ENCODE data around the gene GPC6.

The GPC6 gene

DNA sequence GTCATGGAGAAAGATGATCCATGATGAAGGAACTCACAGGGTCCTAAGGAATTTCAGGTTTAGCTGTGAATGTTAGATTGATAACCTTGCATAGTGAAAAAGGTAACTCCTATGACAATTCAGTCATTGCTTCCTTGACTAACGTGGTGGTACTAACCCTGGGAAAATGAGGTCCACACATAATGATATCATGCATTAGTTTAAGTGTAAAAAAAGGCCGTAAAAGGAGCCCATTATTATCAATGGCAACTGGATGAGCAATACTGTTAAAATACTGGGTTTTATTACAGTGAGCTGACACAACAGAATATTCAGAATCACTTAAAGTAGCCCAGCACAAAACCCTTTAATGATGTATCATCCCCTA is 737.5 kb downstream of the GPC6 start:
- H3K4me3 Mint-ChIP-seq, result no peak overlapping the region
- no peak overlapping the region for H3K27ac Mint-ChIP-seq
- H3K9me3 Mint-ChIP-seq, result no peaks in the 10 kb centered on the region
- peaks cover 2% of the 10 kb centered on the region for H3K27me3 Mint-ChIP-seq
- no peaks in the 10 kb centered on the region for H3K36me3 Mint-ChIP-seq (ENCODE audit: low read depth)
- DNase-seq, result no peak
- ATAC-seq, result no peak
- H3K4me1 Mint-ChIP-seq, result no peaks in the 10 kb centered on the region

DNA sequence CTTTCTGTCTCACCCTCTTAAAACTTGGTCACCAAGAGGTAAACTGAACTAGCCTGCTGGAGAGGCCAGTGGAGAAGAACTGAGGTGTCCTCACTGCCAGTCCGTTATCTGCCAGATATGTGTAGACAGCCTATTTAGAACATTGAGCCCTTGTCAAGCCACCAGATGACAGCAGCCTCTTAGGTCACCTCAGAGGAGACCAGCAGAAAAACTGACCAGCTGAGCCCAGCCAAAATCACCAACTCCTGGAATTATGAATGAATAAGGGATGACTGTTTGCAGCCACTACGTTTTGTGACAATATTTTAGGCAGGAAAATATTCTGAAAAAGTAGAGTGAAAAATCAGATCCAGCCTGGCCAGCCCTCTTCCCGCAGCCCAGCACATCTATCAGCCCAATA is 739.0 kb downstream of the GPC6 start:
- H3K27me3 Mint-ChIP-seq, result peaks cover 2% of the 10 kb centered on the region
- no peak overlapping the region for H3K27ac Mint-ChIP-seq
- ATAC-seq (no peak), DNase-seq (no peak)
- H3K9me3 Mint-ChIP-seq, result no peaks in the 10 kb centered on the region
- no peaks in the 10 kb centered on the region for H3K36me3 Mint-ChIP-seq (ENCODE audit: low read depth)
- H3K4me3 Mint-ChIP-seq, result no peak overlapping the region
- H3K4me1 Mint-ChIP-seq, result no peaks in the 10 kb centered on the region

DNA sequence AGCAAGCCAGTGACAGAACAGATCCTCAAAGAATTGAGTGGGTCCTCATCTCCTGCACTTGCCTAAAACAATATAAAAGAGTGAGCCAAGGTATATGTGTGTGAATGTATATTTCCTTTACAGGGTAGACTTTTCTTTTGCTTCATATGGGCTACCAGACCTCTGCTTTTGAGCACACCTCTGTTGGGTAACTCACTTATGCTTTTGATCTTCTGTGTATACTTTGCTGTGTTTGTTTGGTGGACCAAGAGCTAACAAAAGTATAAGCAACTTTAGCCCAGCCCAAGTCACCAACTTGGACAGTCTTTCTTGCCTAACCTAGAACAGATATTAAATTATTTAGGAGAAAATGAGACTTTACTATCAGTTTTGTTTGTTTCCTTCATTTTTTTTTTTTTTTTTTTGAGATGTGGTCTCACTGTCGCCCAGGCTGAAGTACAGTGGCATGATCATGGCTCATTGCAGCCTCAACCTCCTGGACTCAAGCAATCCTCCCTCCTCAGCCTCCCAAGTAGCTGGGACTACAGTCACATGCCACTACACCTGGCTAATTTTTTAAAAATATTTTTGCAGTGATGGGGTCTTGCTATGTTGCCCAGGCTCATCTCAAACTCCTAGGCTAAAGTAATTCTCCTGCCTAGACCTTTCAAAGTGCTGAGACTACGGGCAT is 739.8 kb downstream of the GPC6 start:
- Mint-ChIP-seq H3K36me3 (ENCODE audit: low read depth) (no peaks in the 10 kb centered on the region), H3K27ac (no peak overlapping the region), H3K4me1 (no peaks in the 10 kb centered on the region), H3K9me3 (no peaks in the 10 kb centered on the region), H3K27me3 (peaks cover 2% of the 10 kb centered on the region), H3K4me3 (no peak overlapping the region)
- ATAC-seq, result no peak
- DNase-seq, result no peak

DNA sequence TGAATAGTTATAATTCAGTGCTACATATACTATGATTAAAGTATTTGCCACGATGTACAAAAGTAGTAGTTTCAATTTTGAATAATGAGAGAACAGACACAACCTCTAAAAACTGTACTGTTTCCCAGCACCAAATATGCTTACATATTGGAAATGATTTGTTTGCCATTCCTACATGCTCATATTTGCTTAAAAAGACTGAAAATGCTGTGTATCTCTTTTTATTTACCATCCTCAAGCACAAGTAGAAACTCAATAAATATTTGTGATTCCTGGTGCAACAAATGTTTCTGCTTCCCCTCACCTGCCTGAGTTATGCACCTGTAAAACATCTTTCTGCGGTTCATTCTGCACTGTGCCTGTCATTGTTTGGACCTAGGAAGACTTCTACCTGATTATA is 740.7 kb downstream of the GPC6 start:
- DNase-seq (no peak), ATAC-seq (no peak)
- Mint-ChIP-seq H3K27ac (no peak overlapping the region), H3K4me3 (no peak overlapping the region), H3K27me3 (peaks cover 2% of the 10 kb centered on the region), H3K36me3 (ENCODE audit: low read depth) (no peaks in the 10 kb centered on the region), H3K9me3 (no peaks in the 10 kb centered on the region), H3K4me1 (no peaks in the 10 kb centered on the region)

DNA sequence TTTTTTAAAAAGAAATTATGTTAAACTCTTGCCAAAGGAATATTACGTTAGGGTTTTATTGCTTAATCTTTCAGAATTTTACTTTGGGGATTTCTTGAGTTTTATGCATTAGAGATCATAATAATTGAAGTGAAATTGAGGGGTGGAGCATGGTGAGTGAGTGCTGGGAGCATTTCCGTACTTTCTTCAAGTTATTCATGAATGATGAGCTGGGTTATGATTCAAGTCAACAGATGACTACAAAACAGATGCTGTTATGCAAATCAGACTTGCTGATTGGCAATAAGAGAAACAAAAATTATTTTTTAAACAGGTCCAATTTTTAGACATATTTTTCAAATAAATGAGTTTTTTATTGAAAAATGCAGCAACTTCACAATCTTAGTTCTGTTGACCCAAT is 748.6 kb downstream of the GPC6 start:
- Mint-ChIP-seq H3K4me3 (no peak overlapping the region), H3K4me1 (no peaks in the 10 kb centered on the region), H3K27ac (no peak overlapping the region), H3K9me3 (no peaks in the 10 kb centered on the region), H3K27me3 (peaks cover 3% of the 10 kb centered on the region), H3K36me3 (ENCODE audit: low read depth) (no peaks in the 10 kb centered on the region)
- ATAC-seq (no peak), DNase-seq (no peak)

DNA sequence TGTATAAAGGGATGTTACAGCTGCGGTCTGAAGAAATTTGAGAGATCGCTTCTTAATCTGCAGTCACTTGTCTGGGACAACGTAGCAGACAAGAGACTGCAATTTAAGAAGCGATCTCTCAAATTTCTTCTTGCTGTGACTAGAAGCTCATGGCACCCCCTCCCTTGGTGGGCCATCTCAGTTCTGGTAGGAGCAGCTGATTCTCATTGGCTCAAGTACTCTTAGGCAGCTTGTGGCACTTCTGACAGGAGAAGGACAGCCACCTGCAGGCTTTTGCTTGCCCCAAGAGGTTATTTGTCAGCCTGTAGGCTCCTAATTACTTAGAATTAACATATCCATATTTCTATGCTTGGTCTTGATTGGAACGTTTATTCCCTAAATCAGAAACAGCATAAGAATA is 749.9 kb downstream of the GPC6 start:
- peaks cover 5% of the 10 kb centered on the region for H3K27me3 Mint-ChIP-seq
- H3K9me3 Mint-ChIP-seq, result no peaks in the 10 kb centered on the region
- ATAC-seq (no peak), DNase-seq (no peak)
- H3K4me3 Mint-ChIP-seq, result no peak overlapping the region
- no peaks in the 10 kb centered on the region for H3K36me3 Mint-ChIP-seq (ENCODE audit: low read depth)
- H3K27ac Mint-ChIP-seq, result no peak overlapping the region
- H3K4me1 Mint-ChIP-seq, result no peaks in the 10 kb centered on the region

DNA sequence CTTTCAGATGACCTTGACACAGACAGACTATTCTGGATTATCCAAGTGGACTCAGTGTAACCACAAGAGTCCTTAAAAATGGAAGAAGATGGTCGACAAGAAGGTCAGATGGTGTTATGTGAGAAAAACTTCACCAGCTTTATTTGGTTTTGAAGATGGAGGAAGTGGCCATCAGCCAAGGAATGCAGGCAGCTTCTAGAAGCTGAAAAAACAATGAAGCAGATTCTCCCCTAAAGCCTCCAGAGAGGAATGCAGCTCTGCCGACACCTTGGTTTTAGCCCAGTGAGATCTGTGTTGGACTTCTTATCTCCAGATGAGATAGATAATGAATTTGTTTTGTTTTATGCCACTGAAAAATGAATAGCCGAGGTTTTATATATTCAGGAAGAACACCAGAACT is 751.4 kb downstream of the GPC6 start:
- Mint-ChIP-seq H3K9me3 (no peaks in the 10 kb centered on the region), H3K36me3 (ENCODE audit: low read depth) (no peaks in the 10 kb centered on the region), H3K27ac (no peak overlapping the region)

DNA sequence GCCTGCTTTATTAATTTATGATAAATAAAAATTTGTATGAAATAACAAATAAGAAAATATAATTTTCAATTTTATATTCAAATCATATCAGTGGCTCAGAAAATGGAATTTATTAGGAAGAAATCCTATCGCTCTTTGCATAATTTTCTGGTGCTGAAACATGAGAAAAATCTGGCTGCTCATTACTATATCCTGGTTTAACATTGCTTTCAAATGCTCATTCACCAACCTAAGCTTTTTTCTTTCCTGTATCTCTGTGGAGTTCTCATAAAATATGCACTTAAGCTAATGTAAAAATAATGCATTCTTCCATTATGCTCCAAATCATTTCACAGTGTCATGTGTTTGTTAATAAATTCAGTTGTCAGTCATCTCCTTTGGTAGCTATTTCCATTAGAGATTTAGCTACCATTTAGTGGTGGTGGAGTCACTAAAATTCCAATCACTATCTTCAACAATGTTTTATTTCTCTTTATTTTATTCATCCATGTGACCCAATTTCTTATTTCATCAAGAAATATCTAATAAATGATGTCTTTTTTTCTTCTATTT is 754.9 kb downstream of the GPC6 start:
- DNase-seq (no peak), ATAC-seq (no peak)
- no peaks in the 10 kb centered on the region for H3K9me3 Mint-ChIP-seq
- no peaks in the 10 kb centered on the region for H3K36me3 Mint-ChIP-seq (ENCODE audit: low read depth)
- no peak overlapping the region for H3K27ac Mint-ChIP-seq
- peaks cover 8% of the 10 kb centered on the region for H3K27me3 Mint-ChIP-seq
- H3K4me1 Mint-ChIP-seq, result no peaks in the 10 kb centered on the region
- no peak overlapping the region for H3K4me3 Mint-ChIP-seq

More for the DNA sequence above, 751.4 kb downstream of the GPC6 start:
- H3K4me3 Mint-ChIP-seq, result no peak overlapping the region
- DNase-seq, result no peak
- ATAC-seq, result no peak
- H3K4me1 Mint-ChIP-seq, result no peaks in the 10 kb centered on the region
- peaks cover 8% of the 10 kb centered on the region for H3K27me3 Mint-ChIP-seq

DNA sequence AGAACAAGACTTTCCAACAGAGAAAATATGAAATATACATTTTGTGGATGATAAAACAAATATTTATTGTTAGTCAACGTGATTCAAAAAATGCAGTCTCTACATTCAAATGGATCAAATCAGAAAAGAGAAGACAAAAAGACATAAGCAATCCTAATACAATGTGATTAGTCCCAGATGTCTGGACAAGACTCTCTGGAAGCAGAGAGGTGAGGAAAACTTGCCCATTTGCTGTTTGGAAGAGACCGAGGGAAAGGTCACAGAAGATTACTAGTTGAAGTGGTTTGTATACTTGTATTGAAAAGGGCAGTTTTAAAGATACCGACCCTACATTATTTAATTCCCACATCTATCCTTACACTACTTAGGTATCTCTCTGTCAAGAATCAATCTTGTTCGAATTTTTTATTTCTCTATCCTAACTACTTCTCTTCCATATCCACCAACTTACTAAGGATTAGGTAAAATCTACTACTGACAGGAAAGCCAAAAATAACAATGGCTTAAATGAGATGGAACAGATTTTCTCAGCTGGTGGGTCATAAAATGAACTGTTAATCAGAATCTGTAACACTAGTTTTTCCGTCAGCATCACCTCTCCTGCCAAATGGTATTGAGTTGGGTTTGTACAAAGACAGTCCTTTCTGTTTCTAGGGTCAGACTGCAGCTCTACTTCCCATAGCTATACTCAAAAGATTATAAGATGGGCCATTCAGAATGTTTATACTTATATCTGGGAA is 755.7 kb downstream of the GPC6 start:
- no peak for ATAC-seq
- Mint-ChIP-seq H3K4me1 (no peaks in the 10 kb centered on the region), H3K27ac (no peak overlapping the region)

DNA sequence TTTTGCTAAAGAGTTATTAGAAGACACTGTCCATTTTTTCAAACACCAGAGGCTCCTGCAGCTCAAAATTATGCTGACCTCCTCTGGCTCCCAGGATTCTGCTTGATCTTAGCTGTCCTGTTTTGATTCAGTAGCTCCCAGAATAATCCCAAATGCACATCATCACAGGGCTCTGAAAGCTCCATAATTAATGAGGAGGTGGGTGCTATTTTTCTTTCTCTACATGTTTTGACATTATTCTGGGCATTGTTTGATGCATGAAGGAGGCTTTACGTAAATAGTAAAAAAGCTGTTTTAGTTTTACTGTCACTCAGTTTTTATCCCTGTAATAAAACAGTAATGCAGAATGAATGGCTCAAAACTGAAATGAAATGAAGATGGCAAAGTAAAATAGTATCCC is 757.4 kb downstream of the GPC6 start:
- no peak for DNase-seq
- no peaks in the 10 kb centered on the region for H3K36me3 Mint-ChIP-seq (ENCODE audit: low read depth)
- H3K4me3 Mint-ChIP-seq, result no peak overlapping the region
- H3K4me1 Mint-ChIP-seq, result no peaks in the 10 kb centered on the region
- ATAC-seq, result no peak
- peaks cover 7% of the 10 kb centered on the region for H3K27me3 Mint-ChIP-seq
- no peaks in the 10 kb centered on the region for H3K9me3 Mint-ChIP-seq
- no peak overlapping the region for H3K27ac Mint-ChIP-seq

More for the DNA sequence above, 755.7 kb downstream of the GPC6 start:
- H3K4me3 Mint-ChIP-seq, result no peak overlapping the region
- DNase-seq, result no peak
- no peaks in the 10 kb centered on the region for H3K36me3 Mint-ChIP-seq (ENCODE audit: low read depth)
- H3K27me3 Mint-ChIP-seq, result peaks cover 6% of the 10 kb centered on the region
- no peaks in the 10 kb centered on the region for H3K9me3 Mint-ChIP-seq

DNA sequence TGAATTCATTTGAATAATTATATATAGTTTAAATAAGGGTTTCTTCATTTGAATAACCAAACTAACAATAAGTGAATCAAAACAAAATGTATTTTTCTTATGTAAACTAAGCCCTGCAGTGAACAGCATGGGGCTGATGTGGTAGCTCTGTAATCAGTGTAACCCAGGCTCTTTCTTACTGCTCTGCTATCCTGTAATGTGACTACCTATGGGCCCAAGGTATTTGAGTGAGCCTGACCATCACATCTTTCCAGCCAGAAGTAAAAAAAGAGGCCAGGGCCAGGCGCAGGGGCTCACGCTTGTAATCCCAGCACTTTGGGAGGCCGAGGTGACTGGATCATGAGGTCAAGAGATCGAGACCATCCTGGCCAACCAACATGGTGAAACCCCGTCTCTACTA is 758.3 kb downstream of the GPC6 start:
- no peaks in the 10 kb centered on the region for H3K9me3 Mint-ChIP-seq
- H3K27ac Mint-ChIP-seq, result no peak overlapping the region
- DNase-seq (no peak), ATAC-seq (no peak)
- no peaks in the 10 kb centered on the region for H3K4me1 Mint-ChIP-seq
- peaks cover 7% of the 10 kb centered on the region for H3K27me3 Mint-ChIP-seq
- no peaks in the 10 kb centered on the region for H3K36me3 Mint-ChIP-seq (ENCODE audit: low read depth)
- H3K4me3 Mint-ChIP-seq, result no peak overlapping the region

DNA sequence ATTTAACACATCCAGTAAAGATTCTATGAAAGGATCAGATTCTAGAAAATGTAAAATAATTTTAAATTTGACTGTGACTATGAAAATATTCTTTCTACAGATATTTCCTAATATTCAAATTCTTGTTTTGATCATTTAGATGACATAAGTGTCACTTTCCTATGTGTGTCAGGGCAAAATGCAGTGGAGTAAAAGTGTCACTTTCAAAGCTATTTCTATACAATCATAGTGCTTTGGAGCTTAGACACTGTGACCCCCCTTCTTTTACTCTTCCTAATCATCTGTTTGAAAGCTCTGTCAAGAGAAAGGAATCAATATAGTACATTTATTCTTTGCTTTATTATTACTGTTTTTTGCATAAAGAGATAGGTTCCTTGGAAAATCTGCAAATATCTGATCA is 760.9 kb downstream of the GPC6 start:
- peaks cover 2% of the 10 kb centered on the region for H3K27me3 Mint-ChIP-seq
- ATAC-seq (no peak), DNase-seq (no peak)
- H3K27ac Mint-ChIP-seq, result no peak overlapping the region
- no peaks in the 10 kb centered on the region for H3K36me3 Mint-ChIP-seq (ENCODE audit: low read depth)
- H3K4me1 Mint-ChIP-seq, result no peaks in the 10 kb centered on the region
- no peak overlapping the region for H3K4me3 Mint-ChIP-seq
- H3K9me3 Mint-ChIP-seq, result no peaks in the 10 kb centered on the region

DNA sequence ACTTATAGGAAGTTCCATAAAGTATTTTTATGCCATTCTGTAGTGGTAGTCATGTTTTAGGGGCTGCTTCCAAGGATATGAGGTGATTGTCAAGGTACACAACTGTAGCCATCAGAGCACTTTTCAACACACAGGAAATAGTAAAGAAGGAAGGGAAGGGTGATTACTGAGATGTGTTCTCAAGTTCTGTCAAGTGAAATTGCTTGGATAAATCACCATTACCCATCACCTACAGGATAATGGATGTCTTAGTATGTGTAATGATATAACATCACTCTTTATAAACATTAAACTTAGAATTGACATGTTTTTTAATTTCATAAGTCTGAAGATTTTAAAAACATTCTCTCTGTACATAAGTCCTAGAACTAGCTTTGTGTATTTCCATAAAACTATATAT is 765.0 kb downstream of the GPC6 start:
- Mint-ChIP-seq H3K4me1 (no peaks in the 10 kb centered on the region), H3K4me3 (no peak overlapping the region), H3K9me3 (no peaks in the 10 kb centered on the region), H3K27ac (no peak overlapping the region), H3K27me3 (peaks cover 2% of the 10 kb centered on the region), H3K36me3 (ENCODE audit: low read depth) (no peaks in the 10 kb centered on the region)
- ATAC-seq (no peak), DNase-seq (no peak)

DNA sequence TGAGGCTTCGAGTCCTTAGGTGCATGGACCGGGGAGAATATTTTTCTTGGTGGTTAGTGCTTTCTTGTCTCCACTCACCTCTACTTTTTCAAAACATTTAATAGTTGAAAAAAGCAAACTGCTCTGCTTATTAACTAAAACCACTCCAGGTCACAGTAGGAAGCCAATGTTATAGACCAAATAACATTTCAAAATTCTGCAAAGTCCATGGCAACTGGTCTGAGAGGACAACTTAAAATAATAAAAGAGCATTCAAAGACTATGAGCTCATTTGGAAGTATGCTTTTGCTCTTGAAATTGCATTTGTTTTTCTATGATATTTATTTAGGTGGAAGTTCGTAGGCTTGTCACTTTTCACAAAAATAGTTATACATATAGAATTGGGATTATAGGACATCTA is 769.9 kb downstream of the GPC6 start:
- Mint-ChIP-seq H3K27ac (no peak overlapping the region), H3K4me3 (no peak overlapping the region), H3K27me3 (peaks cover 5% of the 10 kb centered on the region), H3K36me3 (ENCODE audit: low read depth) (no peaks in the 10 kb centered on the region), H3K4me1 (no peaks in the 10 kb centered on the region), H3K9me3 (no peaks in the 10 kb centered on the region)
- DNase-seq (no peak), ATAC-seq (no peak)

DNA sequence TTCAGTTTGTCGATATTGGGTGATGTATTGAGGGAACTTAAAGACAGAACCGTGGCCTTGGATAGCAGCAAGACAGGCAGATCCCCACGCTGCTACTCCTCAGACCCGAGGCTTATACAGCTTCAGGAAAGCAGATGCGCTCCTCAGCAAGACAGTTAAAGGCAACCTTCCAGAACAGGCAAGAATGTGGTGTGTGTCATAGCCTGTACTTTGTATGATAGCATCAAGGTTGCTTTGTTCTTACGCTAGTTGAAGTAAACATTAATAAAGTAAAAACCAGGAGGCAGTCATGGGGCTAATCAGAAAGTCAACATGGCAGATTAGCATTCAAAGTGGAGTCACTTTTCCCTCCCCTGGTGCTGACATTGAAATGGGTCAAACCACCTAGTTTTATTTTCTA is 779.7 kb downstream of the GPC6 start:
- Mint-ChIP-seq H3K27ac (no peak overlapping the region), H3K9me3 (no peaks in the 10 kb centered on the region), H3K36me3 (ENCODE audit: low read depth) (no peaks in the 10 kb centered on the region), H3K4me3 (no peak overlapping the region), H3K27me3 (peaks cover 3% of the 10 kb centered on the region), H3K4me1 (no peaks in the 10 kb centered on the region)
- no peak for DNase-seq
- no peak for ATAC-seq

Data from activated naive CD8-positive, alpha-beta T cell treated with anti-CD3 and anti-CD28 coated beads, Interleukin-2, amount 50 U/mL, for 24 hours (primary cell).